Natural killer cell (primary cell): Measurements from ENCODE around the gene ACTA1. TPM values are rescaled to one million over a fixed set of nuclear protein-coding genes. Genes with fewer than 3 reads are reported as not detected.
"Not testable (repeated sequence)": the region's sequence is repeated elsewhere in the genome, so short reads cannot be mapped to it uniquely, and the experiment has no call there.

Source experiments
- ATAC-seq, 3 donors: fragments of 150-1000 bp in 2 of 3; fragments of 200-7000 bp in 1 of 3; cut with Tn5 transposase; 1 replicate in 1 of 3; 2 replicates in 2 of 3; pipeline ENCODE4 v1.10.0; 2021; ENCODE audit warnings: mild to moderate bottlenecking in 2 of 3, moderate library complexity in 2 of 3
- DNase-seq, 2 donors: peaks; one replicate each; pipeline versions ENCODE4 v3.0.0 to v3.0.0-alpha.2; 2013 to 2021; ENCODE audit warnings: mixed read lengths in 1 of 2
- H3K27ac ChIP-seq: one replicate; pipeline ENCODE4 v1.5.1; 2013; ENCODE audit warnings: mild to moderate bottlenecking, low read length
- H3K27me3 ChIP-seq: one replicate; pipeline ENCODE4 v1.6.1; 2013; ENCODE audit warnings: low read length; ENCODE audit not compliant: control insufficient read depth, insufficient read depth
- H3K36me3 ChIP-seq: one replicate; pipeline ENCODE4 v1.6.1; 2013; ENCODE audit warnings: low read length; ENCODE audit not compliant: control insufficient read depth, insufficient read depth
- H3K4me1 ChIP-seq: one replicate; pipeline ENCODE4 v1.6.1; 2013; ENCODE audit warnings: low read length; ENCODE audit not compliant: control insufficient read depth, insufficient read depth
- H3K4me3 ChIP-seq: one replicate; pipeline ENCODE4 v1.5.1; 2013; ENCODE audit warnings: low read length
- H3K9me3 ChIP-seq: one replicate; pipeline ENCODE4 v1.6.1; 2013; ENCODE audit warnings: low read length; ENCODE audit not compliant: control insufficient read depth, insufficient read depth
- H3K27ac Mint-ChIP-seq, 2 donors: one replicate each; pipeline ENCODE4 v1.8.0; 2022; ENCODE audit warnings: mild to moderate bottlenecking in 2 of 2, mixed read lengths in 2 of 2, moderate library complexity in 1 of 2
- H3K27me3 Mint-ChIP-seq, 2 donors: one replicate each; pipeline ENCODE4 v1.8.0; 2022; ENCODE audit warnings: low read depth in 2 of 2, mixed read lengths in 2 of 2
- H3K36me3 Mint-ChIP-seq: one replicate; pipeline ENCODE4 v1.8.0; 2022; ENCODE audit warnings: mixed read lengths
- H3K4me1 Mint-ChIP-seq, 2 donors: one replicate each; pipeline ENCODE4 v1.8.0; 2022; ENCODE audit warnings: mixed read lengths in 2 of 2
- H3K4me3 Mint-ChIP-seq: one replicate; pipeline ENCODE4 v1.8.0; 2022; ENCODE audit warnings: mild to moderate bottlenecking, moderate library complexity, mixed read lengths
- H3K9me3 Mint-ChIP-seq, 2 donors: one replicate each; pipeline ENCODE4 v1.8.0; 2022; ENCODE audit warnings: mixed read lengths in 2 of 2
- WGBS: methylation state at CpG from one replicate; pipeline ENCODE4 v1.1.7; 2013; ENCODE audit warnings: missing lambda C conversion rate; ENCODE audit not compliant: insufficient coverage; 5-methylcytosine and 5-hydroxymethylcytosine counted together
- intact Hi-C: fragments of 100-400 bp; cut with micrococcal nuclease; formaldehyde crosslinking; loops from one replicate; pipeline ENCODE4 v1.14.2; 2022
- total RNA-seq, 4 donors: library from RNA; stranded (reverse); fragments of 120-200 nt in 1 of 4; gene quantifications; one replicate each; pipeline versions ENCODE4 v1.2.3 to v1.2.4, GENCODE V29; 2013 to 2022
- TF ChIP-seq, protein P1 (sequence below): fragments of 200-600 bp; IDR thresholded peaks from one replicate; pipeline ENCODE4 v1.8.0; 2022; ENCODE audit warnings: antibody characterized with exemption

The ACTA1 gene
- total RNA-seq, 3 donors from 2014 or later (not counting 1 experiment from before 2014, with no cell fraction given) = 0.25 to 0.40 TPM; not detected in 1

DNA sequence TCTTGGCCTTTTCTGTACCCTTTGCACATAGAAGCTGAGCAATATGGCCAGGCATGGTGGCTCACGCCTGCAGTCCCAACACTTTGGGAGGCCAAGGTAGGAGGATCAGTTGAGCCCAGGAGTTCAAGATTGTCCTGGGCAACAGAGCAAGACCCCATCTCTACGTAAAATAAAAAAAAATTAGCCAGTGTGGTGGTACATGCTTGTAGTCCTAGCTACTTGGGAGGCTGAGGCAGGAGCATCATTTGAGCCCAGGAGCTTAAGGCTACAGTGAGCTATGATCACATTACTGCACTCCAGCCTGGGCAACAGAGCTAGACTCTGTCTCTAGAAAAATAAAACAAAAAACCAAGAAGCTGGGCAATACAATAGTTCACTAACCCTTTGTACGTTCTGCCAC lies 6.3 kb downstream of the ACTA1 start:
- H3K4me1 Mint-ChIP-seq = peaks cover 12 to 14% of the 10 kb centered on the region in 2 donors
- intact Hi-C loops = no loop called here

DNA sequence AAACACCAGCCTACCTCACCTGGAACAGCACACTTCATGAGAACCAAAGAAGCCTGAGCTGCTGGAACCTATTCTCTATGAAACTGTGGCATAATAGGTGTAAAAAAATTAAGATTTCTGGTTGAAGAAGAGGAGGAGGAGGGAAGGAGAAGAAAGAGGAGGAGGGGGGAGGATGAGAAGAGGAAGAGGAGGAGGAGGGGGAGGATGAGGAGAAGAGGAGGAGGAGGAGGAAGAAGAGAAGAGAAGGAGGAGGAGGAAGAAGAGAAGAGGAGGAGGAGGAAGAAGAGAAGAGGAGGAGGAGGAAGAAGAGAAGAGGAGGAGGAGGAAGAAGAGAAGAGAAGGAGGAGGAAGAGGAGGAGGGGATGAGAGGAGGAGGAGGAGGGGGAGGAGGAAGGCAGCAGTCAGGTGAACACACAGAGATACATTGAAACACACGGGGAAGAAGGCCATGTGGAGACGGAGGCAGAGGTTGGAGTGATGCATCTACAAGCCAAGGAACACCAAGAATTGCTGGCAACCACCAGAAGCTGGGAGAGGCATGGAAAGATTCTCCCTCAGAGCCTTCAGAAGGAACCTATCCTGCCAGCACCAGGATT lies 8.2 kb downstream of the ACTA1 start:
- DNase-seq = no peak
- peaks cover 27 to 48% of the 10 kb centered on the region in 2 donors for H3K27me3 Mint-ChIP-seq
- no peak overlapping the region for H3K27ac Mint-ChIP-seq
- Histone ChIP-seq H3K4me3 (no peak overlapping the region), H3K27me3 (peaks cover 18% of the 10 kb centered on the region), H3K9me3 (no peaks in the 10 kb centered on the region), H3K27ac (no peak overlapping the region), H3K4me1 (peaks cover 1% of the 10 kb centered on the region), H3K36me3 (no peaks in the 10 kb centered on the region)
- TF ChIP-seq, protein P1, sequence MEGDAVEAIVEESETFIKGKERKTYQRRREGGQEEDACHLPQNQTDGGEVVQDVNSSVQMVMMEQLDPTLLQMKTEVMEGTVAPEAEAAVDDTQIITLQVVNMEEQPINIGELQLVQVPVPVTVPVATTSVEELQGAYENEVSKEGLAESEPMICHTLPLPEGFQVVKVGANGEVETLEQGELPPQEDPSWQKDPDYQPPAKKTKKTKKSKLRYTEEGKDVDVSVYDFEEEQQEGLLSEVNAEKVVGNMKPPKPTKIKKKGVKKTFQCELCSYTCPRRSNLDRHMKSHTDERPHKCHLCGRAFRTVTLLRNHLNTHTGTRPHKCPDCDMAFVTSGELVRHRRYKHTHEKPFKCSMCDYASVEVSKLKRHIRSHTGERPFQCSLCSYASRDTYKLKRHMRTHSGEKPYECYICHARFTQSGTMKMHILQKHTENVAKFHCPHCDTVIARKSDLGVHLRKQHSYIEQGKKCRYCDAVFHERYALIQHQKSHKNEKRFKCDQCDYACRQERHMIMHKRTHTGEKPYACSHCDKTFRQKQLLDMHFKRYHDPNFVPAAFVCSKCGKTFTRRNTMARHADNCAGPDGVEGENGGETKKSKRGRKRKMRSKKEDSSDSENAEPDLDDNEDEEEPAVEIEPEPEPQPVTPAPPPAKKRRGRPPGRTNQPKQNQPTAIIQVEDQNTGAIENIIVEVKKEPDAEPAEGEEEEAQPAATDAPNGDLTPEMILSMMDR = no peak
- WGBS = 89% methylated on average over 2 of the region's 2 CpGs
- H3K4me3 Mint-ChIP-seq = no peak overlapping the region
- intact Hi-C loops = no loop called here
- ATAC-seq = no peak
- H3K4me1 Mint-ChIP-seq = peaks cover 0 to 4% of the 10 kb centered on the region in 2 donors
- no peaks in the 10 kb centered on the region for H3K36me3 Mint-ChIP-seq
- peaks cover 0 to 4% of the 10 kb centered on the region in 2 donors for H3K9me3 Mint-ChIP-seq

More for the DNA sequence above, 6.3 kb downstream of the ACTA1 start:
- peaks cover 11% of the 10 kb centered on the region for H3K36me3 ChIP-seq
- 90% methylated on average over 3 of the region's 3 CpGs for WGBS
- no peak overlapping the region for H3K27ac ChIP-seq
- H3K27ac Mint-ChIP-seq = no peak overlapping the region
- H3K4me3 Mint-ChIP-seq = no peak overlapping the region
- no peaks in the 10 kb centered on the region for H3K9me3 ChIP-seq
- TF ChIP-seq, protein P1 = no peak
- peaks cover 0 to 4% of the 10 kb centered on the region in 2 donors for H3K9me3 Mint-ChIP-seq
- peaks cover 31% of the 10 kb centered on the region for H3K27me3 ChIP-seq
- DNase-seq (no peak), ATAC-seq (no peak)
- H3K27me3 Mint-ChIP-seq = peaks cover 35 to 55% of the 10 kb centered on the region in 2 donors
- no peak overlapping the region for H3K4me3 ChIP-seq
- peaks cover 16% of the 10 kb centered on the region for H3K4me1 ChIP-seq
- H3K36me3 Mint-ChIP-seq = no peaks in the 10 kb centered on the region

DNA sequence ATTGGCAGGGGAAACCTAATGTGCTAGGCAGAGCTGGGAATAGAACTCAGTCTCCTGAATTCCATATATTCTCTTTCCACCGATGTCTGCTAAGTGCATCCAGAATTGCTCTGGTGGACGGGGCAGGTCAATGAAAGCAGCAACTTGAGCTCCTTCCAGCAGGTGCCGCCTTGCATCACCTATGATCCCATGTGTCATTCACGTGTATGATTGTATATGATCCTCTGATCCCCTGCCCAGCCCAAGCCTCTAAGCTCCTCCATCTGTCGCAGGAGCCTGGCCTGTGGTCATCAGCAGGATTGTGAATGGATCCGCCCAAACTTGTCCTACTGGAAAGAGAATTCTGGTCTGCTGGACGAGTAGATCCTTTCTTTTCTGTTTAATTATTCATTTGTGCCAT lies 13.1 kb downstream of the ACTA1 start:
- Mint-ChIP-seq H3K36me3 (no peaks in the 10 kb centered on the region), H3K27me3 (peaks cover 14 to 24% of the 10 kb centered on the region in 2 donors), H3K27ac (no peak overlapping the region), H3K4me3 (no peak overlapping the region), H3K9me3 (peaks cover 0 to 4% of the 10 kb centered on the region in 2 donors), H3K4me1 (no peaks in the 10 kb centered on the region)
- 84% methylated on average over 7 of the region's 7 CpGs for WGBS
- Histone ChIP-seq H3K27ac (no peak overlapping the region), H3K9me3 (no peaks in the 10 kb centered on the region), H3K4me3 (no peak overlapping the region), H3K4me1 (no peaks in the 10 kb centered on the region), H3K36me3 (no peaks in the 10 kb centered on the region), H3K27me3 (peaks cover 7% of the 10 kb centered on the region)
- no peak for DNase-seq
- intact Hi-C loops = no loop called here
- TF ChIP-seq, protein P1 = no peak
- no peak for ATAC-seq

DNA sequence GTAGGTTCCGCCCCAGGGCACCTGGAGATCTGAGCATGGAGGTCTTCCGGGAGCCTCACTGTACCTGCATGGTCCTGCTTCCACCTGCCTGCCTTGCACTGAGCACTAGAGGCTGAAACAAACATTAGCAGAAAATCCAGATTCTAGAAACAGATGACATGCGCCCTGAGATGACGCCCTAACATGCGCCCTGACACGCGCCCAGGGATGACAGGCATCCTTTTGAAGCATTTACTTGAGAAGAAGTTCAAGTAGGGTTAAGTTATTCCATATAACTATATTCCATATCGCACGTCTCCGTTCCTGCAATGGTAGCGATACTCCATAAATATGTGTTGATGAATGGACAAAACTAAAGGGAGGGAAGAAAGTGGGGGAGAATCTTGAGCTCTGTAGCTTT lies 13.7 kb downstream of the ACTA1 start:
- Mint-ChIP-seq H3K4me1 (no peaks in the 10 kb centered on the region), H3K36me3 (no peaks in the 10 kb centered on the region), H3K27me3 (peaks cover 13 to 18% of the 10 kb centered on the region in 2 donors), H3K27ac (no peak overlapping the region), H3K9me3 (peaks cover 0 to 4% of the 10 kb centered on the region in 2 donors), H3K4me3 (no peak overlapping the region)
- TF ChIP-seq, protein P1 = no peak
- ATAC-seq = no peak
- intact Hi-C loops = no loop called here
- no peak overlapping the region for H3K27ac ChIP-seq
- no peaks in the 10 kb centered on the region for H3K9me3 ChIP-seq
- H3K27me3 ChIP-seq = peaks cover 7% of the 10 kb centered on the region
- H3K4me3 ChIP-seq = no peak overlapping the region
- DNase-seq = no peak
- WGBS = 91% methylated on average over 11 of the region's 11 CpGs
- H3K4me1 ChIP-seq = no peaks in the 10 kb centered on the region
- H3K36me3 ChIP-seq = no peaks in the 10 kb centered on the region

DNA sequence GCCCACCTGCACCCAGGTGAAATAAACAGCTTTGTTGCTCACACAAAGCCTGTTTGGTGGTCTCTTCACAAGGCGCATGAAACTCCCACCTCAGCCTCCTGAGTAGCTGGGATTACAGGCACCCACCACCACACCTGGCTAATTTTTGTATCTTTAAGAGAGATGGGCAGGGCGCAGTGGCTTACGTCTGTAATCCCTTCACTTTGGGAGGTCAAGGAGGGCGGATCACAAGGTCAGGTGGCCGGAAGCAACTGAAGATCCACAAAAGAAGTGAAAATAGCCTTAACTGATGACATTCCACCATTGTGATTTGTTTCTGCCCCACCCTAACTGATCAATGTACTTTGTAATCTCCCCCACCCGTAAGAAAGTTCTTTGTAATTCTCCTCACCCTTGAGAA lies 15.3 kb downstream of the ACTA1 start:
- ATAC-seq, intact Hi-C loops: not testable (repeated sequence)
- 85% methylated on average over 6 of the region's 6 CpGs for WGBS

More for the DNA sequence above, 15.3 kb downstream of the ACTA1 start:
- H3K4me1 Mint-ChIP-seq, H3K27ac Mint-ChIP-seq, H3K36me3 Mint-ChIP-seq, H3K36me3 ChIP-seq, H3K27ac ChIP-seq, DNase-seq, H3K4me3 ChIP-seq, H3K4me1 ChIP-seq, H3K4me3 Mint-ChIP-seq, H3K9me3 ChIP-seq, H3K9me3 Mint-ChIP-seq, H3K27me3 ChIP-seq: not testable (repeated sequence)
- H3K27me3 Mint-ChIP-seq = peaks cover 7 to 15% of the 10 kb centered on the region in 2 donors
